ENCODE measurements around the gene PPIP5K2. TPM values are rescaled to one million over a fixed set of nuclear protein-coding genes. Genes with fewer than 3 reads are reported as not detected.

The PPIP5K2 gene
- polyA plus RNA-seq, 1 donor from 2014 or later: 153 TPM

DNA sequence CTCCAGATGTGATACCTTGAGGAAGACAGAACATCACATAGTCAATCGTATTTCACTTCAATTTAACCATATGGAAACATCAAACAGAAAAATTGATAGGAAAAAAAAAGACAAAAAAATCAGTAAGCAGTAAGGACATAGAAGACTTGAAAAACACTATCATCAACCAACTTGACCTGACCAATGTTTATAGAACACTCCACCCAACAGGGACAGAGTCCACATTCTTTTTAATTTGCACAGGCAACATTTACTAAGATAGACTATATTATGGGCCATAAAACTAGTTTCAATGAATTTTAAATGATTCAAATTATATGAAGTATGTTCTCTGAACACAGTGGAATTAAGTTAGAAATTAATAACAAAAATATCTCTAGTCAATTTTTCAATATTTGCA, 117.7 kb downstream of the PPIP5K2 start:
- TF ChIP-seq RAD21 (conservative IDR thresholded peaks at IDR 0.05) (no peak), MXI1 (conservative IDR thresholded peaks at IDR 0.05; ENCODE audit: poor library complexity, severe bottlenecking) (no peak), TAF1 (IDR thresholded peaks at IDR 0.05; ENCODE audit: low read depth) (no peak), SMC3 (conservative IDR thresholded peaks at IDR 0.05; ENCODE audit: poor library complexity) (no peak), POLR2AphosphoS5 (IDR thresholded peaks at IDR 0.05) (no peak), EZH2 (IDR thresholded peaks at IDR 0.05; ENCODE audit: borderline replicate concordance, insufficient read depth, low read length, poor library complexity, severe bottlenecking) (no peak), EP300 (conservative IDR thresholded peaks at IDR 0.05; ENCODE audit: poor library complexity, severe bottlenecking) (no peak)
- TF ChIP-seq, protein P1, sequence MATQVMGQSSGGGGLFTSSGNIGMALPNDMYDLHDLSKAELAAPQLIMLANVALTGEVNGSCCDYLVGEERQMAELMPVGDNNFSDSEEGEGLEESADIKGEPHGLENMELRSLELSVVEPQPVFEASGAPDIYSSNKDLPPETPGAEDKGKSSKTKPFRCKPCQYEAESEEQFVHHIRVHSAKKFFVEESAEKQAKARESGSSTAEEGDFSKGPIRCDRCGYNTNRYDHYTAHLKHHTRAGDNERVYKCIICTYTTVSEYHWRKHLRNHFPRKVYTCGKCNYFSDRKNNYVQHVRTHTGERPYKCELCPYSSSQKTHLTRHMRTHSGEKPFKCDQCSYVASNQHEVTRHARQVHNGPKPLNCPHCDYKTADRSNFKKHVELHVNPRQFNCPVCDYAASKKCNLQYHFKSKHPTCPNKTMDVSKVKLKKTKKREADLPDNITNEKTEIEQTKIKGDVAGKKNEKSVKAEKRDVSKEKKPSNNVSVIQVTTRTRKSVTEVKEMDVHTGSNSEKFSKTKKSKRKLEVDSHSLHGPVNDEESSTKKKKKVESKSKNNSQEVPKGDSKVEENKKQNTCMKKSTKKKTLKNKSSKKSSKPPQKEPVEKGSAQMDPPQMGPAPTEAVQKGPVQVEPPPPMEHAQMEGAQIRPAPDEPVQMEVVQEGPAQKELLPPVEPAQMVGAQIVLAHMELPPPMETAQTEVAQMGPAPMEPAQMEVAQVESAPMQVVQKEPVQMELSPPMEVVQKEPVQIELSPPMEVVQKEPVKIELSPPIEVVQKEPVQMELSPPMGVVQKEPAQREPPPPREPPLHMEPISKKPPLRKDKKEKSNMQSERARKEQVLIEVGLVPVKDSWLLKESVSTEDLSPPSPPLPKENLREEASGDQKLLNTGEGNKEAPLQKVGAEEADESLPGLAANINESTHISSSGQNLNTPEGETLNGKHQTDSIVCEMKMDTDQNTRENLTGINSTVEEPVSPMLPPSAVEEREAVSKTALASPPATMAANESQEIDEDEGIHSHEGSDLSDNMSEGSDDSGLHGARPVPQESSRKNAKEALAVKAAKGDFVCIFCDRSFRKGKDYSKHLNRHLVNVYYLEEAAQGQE (IDR thresholded peaks at IDR 0.05; ENCODE audit: borderline replicate concordance): no peak
- TF ChIP-seq, protein P2, sequence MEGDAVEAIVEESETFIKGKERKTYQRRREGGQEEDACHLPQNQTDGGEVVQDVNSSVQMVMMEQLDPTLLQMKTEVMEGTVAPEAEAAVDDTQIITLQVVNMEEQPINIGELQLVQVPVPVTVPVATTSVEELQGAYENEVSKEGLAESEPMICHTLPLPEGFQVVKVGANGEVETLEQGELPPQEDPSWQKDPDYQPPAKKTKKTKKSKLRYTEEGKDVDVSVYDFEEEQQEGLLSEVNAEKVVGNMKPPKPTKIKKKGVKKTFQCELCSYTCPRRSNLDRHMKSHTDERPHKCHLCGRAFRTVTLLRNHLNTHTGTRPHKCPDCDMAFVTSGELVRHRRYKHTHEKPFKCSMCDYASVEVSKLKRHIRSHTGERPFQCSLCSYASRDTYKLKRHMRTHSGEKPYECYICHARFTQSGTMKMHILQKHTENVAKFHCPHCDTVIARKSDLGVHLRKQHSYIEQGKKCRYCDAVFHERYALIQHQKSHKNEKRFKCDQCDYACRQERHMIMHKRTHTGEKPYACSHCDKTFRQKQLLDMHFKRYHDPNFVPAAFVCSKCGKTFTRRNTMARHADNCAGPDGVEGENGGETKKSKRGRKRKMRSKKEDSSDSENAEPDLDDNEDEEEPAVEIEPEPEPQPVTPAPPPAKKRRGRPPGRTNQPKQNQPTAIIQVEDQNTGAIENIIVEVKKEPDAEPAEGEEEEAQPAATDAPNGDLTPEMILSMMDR (IDR thresholded peaks at IDR 0.05; ENCODE audit: poor library complexity, severe bottlenecking): no peak
- Histone ChIP-seq H3K9ac (ENCODE audit: low read length) (no peak overlapping the region), H4K20me1 (ENCODE audit: insufficient read depth) (no peaks in the 10 kb centered on the region), H3K4me3 (ENCODE audit: low read length) (no peak overlapping the region), H3K4me2 (ENCODE audit: low read length) (no peak overlapping the region), H3K36me3 (ENCODE audit: insufficient read depth, low read length) (no peaks in the 10 kb centered on the region), H3K9me2 (ENCODE audit: insufficient read depth, low read length) (no peaks in the 10 kb centered on the region), H3F3A (ENCODE audit: insufficient read depth, low read length, poor library complexity, severe bottlenecking) (no peaks in the 10 kb centered on the region), H2AFZ (ENCODE audit: low read depth, low read length) (no peak overlapping the region), H3K27me3 (ENCODE audit: insufficient read depth, low read depth, low read length) (no peaks in the 10 kb centered on the region), H3K27ac (ENCODE audit: low read length) (no peak overlapping the region), H3K9me3 (ENCODE audit: low read length) (no peaks in the 10 kb centered on the region), H3K79me2 (replicated peaks; ENCODE audit: insufficient read depth, low read length) (no peaks in the 10 kb centered on the region)

DNA sequence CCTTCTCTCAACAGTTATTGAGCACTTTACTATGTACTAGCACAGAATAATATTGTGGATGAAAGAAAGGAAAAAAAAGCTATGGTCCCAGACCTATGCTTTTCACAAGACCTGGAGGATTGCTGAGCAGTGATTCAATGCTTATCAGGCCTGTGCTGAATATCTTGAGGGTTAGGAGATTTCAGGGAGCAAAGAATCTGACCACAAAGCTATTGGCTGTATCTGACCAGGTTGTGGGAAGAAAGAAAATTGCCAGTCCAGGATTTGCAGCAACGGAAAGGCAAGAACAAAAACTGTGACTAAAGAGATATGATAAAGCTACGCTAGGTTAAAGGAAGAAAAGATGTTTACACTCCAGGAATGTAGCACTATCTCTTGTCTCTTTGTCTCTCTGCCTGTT, 123.6 kb downstream of the PPIP5K2 start:
- Histone ChIP-seq H3K36me3 (ENCODE audit: insufficient read depth, low read length) (no peaks in the 10 kb centered on the region), H3K79me2 (replicated peaks; ENCODE audit: insufficient read depth, low read length) (no peaks in the 10 kb centered on the region), H2AFZ (ENCODE audit: low read depth, low read length) (no peak overlapping the region), H3K4me3 (ENCODE audit: low read length) (no peak overlapping the region), H3K27me3 (ENCODE audit: insufficient read depth, low read depth, low read length) (no peaks in the 10 kb centered on the region), H3K9me2 (ENCODE audit: insufficient read depth, low read length) (no peaks in the 10 kb centered on the region), H3K9me3 (ENCODE audit: low read length) (no peaks in the 10 kb centered on the region), H3F3A (ENCODE audit: insufficient read depth, low read length, poor library complexity, severe bottlenecking) (no peaks in the 10 kb centered on the region), H3K4me2 (ENCODE audit: low read length) (no peak overlapping the region), H3K27ac (ENCODE audit: low read length) (no peak overlapping the region), H3K9ac (ENCODE audit: low read length) (no peak overlapping the region), H4K20me1 (ENCODE audit: insufficient read depth) (no peaks in the 10 kb centered on the region)
- no peak for TF ChIP-seq RAD21 (conservative IDR thresholded peaks at IDR 0.05)
- TF ChIP-seq, protein P2 (IDR thresholded peaks at IDR 0.05; ENCODE audit: poor library complexity, severe bottlenecking): no peak
- no peak for TF ChIP-seq SMC3 (conservative IDR thresholded peaks at IDR 0.05; ENCODE audit: poor library complexity)
- no peak for TF ChIP-seq MXI1 (conservative IDR thresholded peaks at IDR 0.05; ENCODE audit: poor library complexity, severe bottlenecking)
- TF ChIP-seq TAF1 (IDR thresholded peaks at IDR 0.05; ENCODE audit: low read depth): no peak
- TF ChIP-seq POLR2AphosphoS5 (IDR thresholded peaks at IDR 0.05): no peak
- TF ChIP-seq, protein P1 (IDR thresholded peaks at IDR 0.05; ENCODE audit: borderline replicate concordance): no peak
- TF ChIP-seq EP300 (conservative IDR thresholded peaks at IDR 0.05; ENCODE audit: poor library complexity, severe bottlenecking): no peak
